WI38 (cell line): Measurements from ENCODE around the gene CRYL1.

Experiments used
- H3K4me3 ChIP-seq: 2 replicates; pipeline ENCODE4 v1.5.1; 2011; ENCODE audit warnings: low read depth, mild to moderate bottlenecking, control low read depth, low read length
- TF ChIP-seq, protein P1 (sequence below): IDR thresholded peaks from 2 replicates; pipeline ENCODE4 v1.5.1; 2012; ENCODE audit warnings: low read depth, mild to moderate bottlenecking, control low read depth, low read length

CRYL1 gene

GRCh38 chr13:20363172-20363571 lies 162.5 kb downstream of the CRYL1 start:
- TF ChIP-seq, protein P1, sequence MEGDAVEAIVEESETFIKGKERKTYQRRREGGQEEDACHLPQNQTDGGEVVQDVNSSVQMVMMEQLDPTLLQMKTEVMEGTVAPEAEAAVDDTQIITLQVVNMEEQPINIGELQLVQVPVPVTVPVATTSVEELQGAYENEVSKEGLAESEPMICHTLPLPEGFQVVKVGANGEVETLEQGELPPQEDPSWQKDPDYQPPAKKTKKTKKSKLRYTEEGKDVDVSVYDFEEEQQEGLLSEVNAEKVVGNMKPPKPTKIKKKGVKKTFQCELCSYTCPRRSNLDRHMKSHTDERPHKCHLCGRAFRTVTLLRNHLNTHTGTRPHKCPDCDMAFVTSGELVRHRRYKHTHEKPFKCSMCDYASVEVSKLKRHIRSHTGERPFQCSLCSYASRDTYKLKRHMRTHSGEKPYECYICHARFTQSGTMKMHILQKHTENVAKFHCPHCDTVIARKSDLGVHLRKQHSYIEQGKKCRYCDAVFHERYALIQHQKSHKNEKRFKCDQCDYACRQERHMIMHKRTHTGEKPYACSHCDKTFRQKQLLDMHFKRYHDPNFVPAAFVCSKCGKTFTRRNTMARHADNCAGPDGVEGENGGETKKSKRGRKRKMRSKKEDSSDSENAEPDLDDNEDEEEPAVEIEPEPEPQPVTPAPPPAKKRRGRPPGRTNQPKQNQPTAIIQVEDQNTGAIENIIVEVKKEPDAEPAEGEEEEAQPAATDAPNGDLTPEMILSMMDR, result no peak
- H3K4me3 ChIP-seq, result no peak overlapping the region

- H3K4me3 ChIP-seq, result no peak overlapping the region
- TF ChIP-seq, protein P1, result no peak
These were observed 163.1 kb downstream of the CRYL1 start for GRCh38 chr13:20362484-20363041.

DNA sequence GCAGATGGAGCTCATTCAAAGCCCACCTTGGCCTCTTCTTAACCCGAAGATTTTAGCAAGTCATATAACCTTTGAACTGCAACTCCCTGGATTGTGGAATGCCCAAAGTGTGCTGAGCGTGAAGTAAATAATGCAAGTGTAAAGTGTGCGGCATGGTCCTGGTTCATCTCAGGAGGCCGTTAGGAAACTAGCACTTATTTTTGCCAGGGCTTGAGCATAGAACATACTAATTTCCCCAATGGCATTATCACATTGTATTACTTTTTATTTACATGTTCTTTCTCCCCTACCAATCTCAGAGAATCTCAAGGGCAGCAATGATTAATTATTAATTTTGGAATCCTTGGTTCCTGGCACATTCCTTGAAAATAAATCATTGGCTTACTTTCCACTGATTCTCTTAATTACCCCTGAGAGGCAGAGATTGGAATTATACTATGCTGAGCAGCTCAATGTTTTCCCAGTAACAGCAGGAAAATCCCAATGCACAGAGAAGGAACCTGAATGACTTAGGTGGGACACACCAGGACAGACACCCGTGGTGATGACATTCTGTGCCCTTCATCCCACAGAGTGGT lies 164.7 kb downstream of the CRYL1 start:
- H3K4me3 ChIP-seq, result no peak overlapping the region
- TF ChIP-seq, protein P1, result no peak

GRCh38 chr13:20360041-20360491 lies 165.6 kb downstream of the CRYL1 start:
- no peak overlapping the region for H3K4me3 ChIP-seq
- TF ChIP-seq, protein P1, result no peak

DNA sequence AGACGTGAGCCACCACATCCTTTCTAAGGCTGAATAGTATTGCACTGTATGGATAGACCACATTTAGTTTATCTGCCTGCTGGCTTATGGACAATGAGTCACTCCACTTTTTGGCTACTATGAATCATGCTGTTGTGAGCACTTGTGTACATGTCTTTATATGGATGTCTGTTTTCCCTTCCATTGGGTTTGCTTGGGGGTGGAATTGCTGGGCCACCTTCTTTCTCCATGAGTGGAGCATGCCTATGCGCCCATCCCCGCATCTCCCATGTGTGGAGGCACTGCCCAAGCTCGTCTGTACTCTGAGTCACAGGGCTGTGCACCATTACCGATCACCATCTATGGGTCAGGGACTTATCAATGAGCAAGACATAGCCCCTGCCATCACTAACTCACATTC lies 166.3 kb downstream of the CRYL1 start:
- TF ChIP-seq, protein P1, result no peak
- no peak overlapping the region for H3K4me3 ChIP-seq

- TF ChIP-seq, protein P1, result no peak
- H3K4me3 ChIP-seq, result no peak overlapping the region
These were observed 167.6 kb downstream of the CRYL1 start for GRCh38 chr13:20358022-20358421.

GRCh38 chr13:20356444-20356843 lies 169.2 kb downstream of the CRYL1 start:
- TF ChIP-seq, protein P1, result no peak
- H3K4me3 ChIP-seq, result no peak overlapping the region
